GM19438 (cell line): ENCODE results near the gene YPEL1.
"Not testable (repeated sequence)": the region's sequence is repeated elsewhere in the genome, so short reads cannot be mapped to it uniquely, and the experiment has no call there.

Experiments used
- ATAC-seq: cut with Tn5 transposase; IDR thresholded peaks from one replicate; pipeline ENCODE4 v1.9.1; 2021; ENCODE audit warnings: low read depth; ENCODE audit not compliant: unreplicated experiment

YPEL1 gene

DNA sequence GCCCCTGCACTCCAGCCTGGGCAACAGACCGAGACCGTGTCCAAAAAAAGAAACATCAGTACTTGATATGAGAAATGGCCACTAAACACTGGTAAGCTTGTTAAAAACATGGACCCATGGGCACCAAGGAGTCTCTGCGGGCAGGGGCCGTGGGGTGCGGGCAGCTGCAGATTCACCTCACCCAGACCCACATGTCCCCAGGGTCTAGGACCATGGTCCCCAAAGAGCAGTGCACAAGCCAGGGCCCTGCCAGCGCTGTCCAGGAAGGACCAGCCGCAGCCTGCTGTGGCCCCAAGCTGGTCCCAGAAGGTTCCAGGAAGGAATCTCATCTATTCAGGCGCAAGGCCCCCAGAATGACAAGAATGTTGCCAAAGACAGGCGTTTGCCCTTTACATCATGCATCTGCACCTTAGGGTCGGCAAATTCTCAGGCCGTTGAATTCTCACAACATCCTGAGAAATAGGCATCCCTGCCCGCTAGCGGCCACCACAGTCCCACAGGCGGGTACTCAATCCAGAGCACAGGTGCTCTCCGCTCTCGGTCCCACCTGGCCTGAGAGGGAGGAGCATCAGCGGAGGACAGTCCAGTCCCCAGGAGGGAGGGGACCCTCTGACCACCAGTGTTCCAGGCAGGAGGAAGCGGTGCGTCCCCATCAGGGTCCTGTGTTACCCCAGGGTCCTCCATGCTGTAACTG is 9.5 kb downstream of the YPEL1 start:
- ATAC-seq = no peak

DNA sequence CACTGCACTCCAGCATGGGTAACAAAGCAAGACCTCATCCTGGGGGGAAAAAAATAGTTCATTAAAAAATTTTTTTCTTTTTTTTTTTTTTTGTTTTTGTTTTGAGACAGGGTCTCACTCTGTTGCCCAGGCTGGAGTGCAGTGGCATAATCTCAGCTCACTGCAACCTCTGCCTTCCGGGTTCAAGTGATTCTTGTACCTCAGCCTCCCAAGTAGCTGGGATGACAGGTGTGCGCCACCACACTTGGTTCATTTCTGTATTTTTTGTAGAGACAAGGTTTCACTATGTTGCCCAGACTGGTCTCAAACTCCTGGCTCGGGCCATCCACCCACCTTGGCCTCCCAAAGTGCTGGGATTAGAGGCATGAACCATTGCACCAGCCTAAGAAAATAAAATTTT is 11.1 kb downstream of the YPEL1 start:
- ATAC-seq = not testable (repeated sequence)

DNA sequence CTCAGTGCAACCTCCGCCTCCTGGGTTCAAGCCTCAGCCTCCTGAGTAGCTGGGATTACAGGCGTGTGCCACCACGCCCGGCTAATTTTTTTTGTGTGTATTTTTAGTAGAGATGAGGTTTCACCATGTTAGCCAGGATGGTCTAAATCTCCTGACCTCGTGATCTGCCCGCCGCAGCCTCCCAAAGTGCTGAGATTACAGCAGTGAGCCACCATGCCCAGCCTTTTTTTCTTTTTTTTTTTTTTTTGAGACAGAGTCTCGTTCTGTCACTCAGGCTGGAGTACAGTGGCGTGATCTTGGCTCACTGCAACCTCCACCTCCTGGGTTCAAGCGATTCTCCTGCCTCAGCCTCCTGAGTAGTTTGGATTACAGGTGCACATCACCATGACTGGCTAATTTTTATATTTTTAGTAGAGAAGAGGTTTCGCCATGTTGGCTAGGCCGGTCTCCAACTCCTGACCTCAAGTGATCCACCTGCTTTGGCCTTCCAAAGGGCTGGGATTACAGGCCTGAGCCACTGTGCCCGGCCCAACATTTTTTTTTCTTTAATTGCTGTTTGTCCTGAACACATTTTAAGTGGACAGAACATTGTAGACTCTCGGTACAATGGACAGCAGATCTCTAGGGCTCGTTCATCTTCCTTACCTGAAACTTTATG is 14.3 kb downstream of the YPEL1 start:
- not testable (repeated sequence) for ATAC-seq

DNA sequence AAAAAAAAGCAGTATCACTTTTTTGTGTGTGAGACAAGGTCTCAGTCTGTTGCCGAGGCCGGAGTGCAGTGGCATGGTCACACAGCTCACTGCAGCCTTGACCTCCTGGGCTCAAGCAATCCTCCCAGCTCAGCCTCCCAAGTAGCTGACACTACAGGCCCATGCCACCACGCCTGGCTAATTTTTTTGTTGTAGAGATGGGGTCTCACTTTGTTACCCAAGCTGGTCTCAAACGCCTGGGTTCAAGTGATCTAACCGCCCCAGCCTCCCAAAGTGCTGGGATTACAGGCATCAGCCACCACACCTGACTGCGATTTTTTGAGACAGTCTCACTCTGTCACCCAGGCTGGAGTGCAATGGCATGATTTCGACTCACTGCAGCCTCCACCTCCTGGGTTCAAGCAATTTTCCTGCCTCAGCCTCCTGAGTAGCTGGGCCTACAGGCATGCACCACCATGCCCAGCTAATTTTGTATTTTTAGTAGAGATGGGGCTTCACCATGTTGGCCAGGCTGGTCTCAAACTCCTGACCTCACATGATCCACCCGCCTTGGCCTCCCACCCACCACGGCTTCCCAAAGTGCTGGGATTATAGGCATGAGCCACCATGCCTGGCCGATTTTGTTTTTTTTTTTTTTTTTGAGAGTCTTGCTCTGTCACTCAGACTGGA is 15.3 kb downstream of the YPEL1 start:
- ATAC-seq = not testable (repeated sequence)

DNA sequence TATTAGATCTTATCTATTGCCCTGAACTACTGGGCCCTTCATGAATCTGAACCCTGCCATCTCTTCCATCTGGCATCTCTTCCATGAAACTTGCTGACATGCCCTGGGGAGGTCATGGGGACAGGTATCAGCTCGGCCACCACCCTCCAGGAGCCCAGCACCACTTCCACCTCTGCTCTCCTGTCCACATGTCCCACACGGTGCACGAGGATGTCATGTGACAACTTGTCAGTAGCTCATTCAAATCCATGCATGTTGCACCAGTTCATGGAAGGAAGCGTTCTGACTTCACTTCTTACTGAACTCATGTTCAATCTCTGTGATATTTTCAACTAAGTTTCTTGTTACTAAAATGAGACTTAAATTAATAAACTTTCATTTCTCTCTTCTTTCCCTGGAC is 16.6 kb downstream of the YPEL1 start:
- ATAC-seq = no peak

DNA sequence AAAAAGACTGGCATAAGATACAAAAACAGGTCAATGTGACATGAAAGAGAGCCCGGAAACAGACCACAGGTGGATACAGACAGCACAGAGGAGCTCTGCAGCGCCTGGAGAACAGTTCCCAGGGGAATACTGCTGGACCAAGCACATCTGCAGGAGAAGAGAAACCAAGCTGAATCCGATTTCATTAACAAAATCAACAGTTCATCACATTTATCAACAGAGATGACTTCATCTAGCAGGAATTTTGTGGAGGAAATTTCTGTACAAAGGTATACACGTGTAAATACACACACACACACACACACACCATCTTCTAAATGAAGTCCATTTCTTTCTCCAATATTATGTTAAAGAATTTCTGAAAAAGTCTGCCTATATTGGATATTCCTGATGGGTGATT is 17.1 kb downstream of the YPEL1 start:
- ATAC-seq = no peak

DNA sequence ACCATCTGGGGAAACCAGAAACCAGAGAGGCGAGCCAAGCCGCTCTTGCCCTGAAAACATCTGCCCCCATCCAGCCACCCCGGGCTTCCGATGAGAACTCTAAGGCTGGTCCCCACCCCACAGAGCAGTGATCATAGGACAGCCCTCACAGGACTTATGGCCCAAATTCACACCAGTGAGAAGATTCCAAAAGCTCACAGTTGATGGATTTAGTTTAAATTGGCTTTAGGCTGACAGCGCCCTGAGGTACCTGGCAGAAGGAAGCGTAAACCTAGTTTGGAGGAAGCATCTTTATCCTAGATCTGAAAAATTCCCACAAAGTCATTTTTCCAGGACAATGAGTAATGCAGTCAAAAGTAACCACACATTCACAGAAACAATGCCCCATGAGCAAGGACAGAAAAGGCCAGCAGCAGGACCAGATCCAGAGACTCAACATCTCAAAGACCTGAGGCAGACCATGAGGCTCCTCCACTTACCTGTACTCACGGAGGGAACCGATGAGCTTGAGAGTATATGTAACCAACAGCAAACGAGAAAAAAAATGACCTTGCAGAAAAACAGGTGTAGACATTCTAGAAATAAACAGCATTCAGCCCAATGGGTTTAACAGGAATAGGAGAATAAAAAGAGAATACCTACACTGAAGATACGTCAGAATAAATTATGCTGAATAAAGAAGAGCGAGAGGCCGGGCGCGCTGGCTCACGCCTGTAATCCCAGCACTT is 19.0 kb downstream of the YPEL1 start:
- not testable (repeated sequence) for ATAC-seq

DNA sequence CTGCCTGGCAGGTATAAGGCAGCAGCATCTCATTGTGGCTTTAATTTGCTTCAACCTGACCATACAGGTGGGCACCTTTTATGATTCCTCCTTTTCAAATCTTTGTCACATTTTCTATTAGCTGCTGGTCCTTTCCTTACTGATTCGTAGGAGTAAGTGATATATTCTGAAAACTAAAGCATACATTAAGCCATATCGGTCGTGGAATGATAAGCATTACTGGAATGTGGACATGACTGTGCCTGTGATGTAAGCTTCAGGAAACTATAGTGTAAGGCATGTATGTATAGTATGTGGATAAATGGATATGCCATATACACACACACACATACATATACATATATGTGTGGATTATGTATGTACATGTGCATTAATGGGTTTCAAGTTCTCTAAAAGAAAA is 20.8 kb downstream of the YPEL1 start:
- ATAC-seq = no peak

DNA sequence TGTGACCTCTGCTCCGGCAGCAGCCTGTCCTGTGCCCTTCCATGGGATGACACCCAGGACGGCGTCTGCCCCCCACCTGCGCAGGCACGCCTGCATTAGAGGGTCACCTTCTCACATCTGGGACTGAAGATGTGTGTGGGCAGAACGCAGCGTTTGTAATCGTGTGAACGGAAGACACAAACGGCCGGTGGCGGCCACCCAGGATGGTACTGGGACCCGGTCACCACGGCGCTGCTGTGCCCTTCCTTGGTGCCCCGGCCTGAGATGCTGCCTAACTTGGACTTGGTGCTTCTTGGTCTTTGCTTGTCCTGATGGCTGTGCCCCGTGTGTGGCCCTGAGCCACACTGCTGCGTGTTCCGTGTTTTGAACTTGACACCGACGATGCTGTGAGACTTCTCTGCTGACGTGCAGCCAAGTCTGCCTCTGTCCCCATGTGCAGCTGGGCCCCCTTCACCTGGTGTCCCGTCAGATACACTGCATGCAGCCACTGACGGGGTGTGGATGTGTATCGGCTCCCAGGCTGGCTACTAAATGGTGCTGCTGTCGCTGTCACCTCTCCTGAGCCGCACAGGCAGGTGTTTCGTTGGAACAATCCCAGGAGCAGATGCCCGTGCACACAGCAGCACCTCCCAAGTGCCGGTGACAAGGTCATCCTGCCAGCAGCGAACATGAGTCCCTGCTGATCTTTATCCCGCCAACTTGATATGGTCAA is 21.4 kb downstream of the YPEL1 start:
- ATAC-seq = no peak

DNA sequence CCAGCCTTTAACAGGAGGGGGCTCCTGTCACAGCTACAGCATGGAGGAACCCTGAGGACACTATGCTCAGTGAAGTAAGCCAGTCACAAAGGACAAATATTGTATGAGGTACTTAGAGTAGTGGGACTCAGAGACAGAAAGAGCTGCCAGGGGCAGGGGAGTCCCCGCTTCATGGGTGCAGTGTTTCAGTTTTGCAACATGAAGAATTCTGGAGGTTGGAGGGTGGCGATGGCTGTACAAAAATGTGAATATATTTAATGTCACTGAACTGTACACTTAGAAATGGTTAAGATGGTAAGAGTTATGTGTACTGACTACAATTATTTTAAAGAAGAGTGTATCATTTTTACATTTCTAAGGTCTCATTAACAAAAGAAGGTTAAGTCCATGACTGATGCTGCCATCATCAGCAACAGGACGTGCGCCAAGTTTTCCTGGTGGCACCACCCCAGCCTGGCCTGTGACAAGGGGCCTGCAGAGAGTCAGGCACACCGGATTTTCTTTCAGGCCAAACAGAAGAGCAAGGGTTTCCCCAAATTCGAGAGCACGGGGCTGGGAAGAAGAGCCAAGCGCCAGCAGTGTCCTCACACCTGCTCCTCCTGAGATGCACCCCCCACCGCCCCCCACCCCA is 22.1 kb downstream of the YPEL1 start:
- no peak for ATAC-seq

DNA sequence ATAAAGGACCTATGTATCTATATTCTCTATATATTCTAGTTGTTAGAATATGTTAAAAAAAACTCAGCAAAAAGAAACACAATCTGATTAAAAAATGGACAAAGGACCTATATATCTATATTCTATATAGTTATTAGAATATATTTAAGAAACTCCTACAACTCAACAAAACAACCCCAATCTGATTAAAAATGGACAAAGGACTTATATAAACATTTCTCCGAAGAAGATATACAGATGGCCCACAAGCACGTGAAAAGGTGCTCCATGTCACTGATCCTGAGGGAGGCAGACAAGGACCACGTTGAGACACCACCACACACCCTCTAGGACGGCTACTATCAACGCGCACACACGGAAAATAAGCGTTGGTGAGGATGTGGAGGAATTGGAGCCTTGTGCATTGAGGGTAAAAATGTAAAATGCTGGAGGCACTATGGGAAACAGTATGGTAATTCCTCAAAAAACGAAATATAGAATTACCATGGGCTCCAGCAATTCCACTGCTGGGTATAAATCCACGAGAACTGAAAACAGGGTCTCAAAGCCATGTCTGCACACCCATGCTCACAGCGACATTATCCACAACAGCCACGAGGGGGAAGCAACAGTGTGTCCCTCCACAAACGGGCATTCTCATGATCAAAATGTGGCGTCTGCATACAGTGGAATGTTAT is 22.7 kb downstream of the YPEL1 start:
- ATAC-seq = no peak

DNA sequence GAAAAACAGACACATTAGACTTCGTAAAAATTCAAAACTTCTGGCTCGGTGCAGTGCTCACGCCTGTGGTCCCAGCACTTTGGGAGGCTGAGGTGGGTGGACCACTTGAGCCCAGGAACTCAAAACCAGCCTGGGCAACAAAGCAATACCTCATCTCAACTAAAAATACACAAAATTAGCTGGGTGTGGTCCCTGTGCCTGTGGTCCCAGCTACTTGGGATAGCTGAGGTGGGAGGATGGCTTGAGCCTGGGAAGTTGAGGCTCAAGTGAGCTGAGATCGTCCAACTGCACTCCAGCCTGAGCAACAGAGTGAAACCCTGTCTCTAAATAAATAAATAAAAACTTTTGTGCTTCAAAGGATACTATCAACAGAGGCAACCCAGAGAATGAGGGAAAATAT is 23.7 kb downstream of the YPEL1 start:
- no peak for ATAC-seq

DNA sequence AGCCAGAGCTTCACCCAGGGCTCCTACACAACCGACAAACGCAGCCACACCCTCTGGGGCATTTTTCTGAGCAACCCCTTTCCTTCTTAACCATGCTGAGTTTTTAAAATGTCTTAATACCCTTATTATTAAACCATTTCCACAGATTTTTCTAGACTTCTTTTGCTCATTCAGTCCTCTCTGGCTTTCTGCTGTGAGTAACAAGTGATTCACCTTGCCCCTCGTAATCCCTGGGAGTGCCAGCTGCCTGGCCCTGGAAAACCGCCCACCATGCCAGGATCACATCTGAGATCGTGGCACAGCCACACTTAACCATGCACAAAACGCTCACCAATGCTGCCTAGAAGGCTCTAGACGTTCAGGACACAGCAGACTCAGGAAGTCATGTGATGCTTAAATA is 25.4 kb downstream of the YPEL1 start:
- ATAC-seq = no peak

DNA sequence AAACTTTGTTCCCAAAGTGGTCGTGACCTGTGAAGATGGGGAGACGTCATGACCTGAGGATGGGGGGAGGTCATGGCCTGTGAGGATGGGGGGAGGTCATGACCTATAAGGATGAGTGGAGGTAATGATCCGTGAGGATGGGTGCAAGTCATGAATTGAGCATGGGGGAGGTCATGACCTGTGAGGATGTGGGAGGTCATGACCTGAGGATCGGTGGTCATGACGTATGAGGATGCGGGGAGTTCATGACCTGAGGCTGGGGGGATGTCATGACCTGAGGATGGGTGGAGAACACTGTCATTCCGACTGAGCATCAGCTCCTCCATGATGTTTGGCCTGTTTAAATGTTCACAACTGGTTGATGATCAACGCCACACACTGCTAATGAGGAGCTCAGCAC is 25.9 kb downstream of the YPEL1 start:
- no peak for ATAC-seq

DNA sequence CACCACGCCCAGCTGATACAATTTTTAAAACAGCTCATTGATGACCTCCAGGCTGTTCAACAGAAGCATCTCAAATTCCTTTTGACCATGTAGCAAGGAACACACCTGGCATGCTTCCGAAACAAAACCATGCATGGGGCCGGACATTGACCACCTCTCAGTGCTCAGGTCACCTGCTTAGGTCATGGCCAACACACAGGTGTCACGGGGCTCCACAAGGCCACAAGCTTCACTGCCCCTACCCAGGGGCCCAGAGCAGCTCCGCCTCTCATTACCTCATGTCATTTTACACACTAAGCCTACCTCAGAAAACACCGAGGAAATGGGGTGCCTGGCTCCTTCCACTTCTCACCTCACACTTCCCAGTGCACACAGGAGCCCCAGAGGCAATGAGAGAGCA is 26.6 kb downstream of the YPEL1 start:
- no peak for ATAC-seq

DNA sequence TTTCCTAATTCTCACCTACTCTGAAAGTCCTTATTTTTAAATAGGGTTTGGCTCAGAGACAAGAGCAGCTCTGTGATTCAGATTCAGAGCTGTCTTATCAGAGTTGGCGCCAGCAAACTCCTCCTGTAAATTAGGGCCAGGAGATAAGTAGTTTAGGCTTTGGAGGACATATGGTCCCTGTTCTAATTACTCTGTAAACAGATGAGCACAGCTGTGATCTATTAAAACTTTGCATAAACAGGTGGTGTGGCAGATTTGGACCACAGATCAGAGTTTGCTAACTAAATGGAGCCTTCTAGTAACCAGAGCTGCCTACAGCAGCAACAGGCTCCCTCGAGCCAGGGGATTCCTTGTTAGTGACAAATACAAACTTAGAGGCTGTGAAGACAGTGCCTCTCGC is 27.9 kb downstream of the YPEL1 start:
- no peak for ATAC-seq

DNA sequence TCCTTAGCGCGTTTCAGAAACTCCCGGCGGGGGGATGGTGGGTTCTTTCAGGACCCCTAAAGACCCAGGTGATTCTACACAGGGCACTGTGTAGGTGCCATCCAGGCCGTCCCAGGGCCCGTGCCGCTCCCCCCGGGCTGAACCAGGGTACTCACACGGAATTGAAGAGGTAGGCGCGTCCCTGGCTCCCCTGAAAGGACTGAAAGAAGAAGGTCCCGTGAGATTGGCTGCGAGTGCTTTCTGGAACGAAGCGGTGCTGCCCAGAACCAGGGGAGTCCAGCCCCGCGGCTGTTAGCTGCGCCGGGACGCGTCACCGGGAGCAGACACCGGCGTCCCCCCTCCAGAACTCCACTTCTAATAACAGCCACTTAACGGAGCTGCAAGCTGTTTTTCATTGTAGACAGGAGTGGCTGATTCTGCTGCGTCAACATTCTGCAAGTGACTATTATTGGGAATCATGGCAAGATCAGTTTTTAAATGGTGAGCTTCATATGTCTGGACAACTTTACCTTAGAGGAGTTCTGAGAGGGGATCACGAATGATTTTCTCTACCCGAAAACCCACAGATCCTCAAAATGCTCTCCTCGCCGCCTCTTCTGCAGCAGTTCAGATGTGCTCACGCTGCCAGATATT is 31.8 kb downstream of the YPEL1 start:
- ATAC-seq = no peak

DNA sequence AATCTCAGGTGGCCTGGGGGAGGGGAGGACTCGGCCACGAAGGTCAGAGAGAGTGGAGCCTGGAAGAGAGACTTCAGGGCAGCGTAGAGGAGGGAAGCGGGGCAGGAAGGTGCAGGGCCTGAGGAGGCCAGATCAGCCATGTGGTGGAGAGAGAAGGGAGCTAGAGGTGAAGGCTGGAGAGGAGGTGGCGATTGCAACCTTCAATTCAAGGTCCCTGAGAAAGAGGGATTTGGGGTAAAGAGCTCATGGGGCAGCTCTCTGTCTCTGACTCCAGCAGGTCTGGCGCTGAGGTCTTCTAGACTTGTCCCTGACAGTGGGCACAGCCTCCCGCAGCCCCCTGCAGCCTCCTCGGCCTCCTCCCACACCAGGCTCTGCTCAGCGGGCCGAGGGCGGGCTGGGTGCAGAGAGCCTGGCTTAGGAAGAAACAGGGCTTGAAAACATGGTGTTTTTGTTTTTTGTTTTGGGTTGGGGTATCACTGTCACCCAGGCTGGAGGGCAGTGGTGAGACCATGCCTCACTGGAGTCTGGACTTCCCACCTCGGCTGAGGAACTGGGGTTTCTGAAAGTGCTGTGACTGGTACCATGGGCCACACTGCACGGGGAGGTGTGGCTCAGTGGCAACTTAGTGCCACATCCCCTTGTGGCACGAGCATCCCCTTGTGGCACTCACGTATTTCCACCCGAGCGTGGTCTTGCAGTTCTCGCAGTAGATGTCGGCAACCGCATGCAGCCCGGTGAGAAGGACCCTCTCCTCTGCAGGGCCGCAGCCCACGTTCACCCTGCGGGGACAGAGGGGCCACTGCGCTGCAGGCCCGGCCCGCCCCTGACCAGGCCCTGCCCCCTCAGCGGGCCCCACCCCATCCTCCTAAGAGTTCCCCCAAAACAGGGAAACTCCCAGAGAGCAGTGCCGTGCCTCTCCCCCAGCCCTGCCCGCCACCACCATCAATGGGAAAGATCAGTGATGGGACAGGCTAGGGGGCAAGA is 32.6 kb downstream of the YPEL1 start:
- no peak for ATAC-seq
